IMR-90 (cell line): ENCODE measurements around the gene ST6GALNAC5. TPM values are rescaled to one million over a fixed set of nuclear protein-coding genes. Genes with fewer than 3 reads are reported as not detected.

ENCODE experiments used
- ATAC-seq: fragments of 200-7000 bp; cut with Tn5 transposase; 2 replicates; pipeline ENCODE4 v1.9.1; 2020; ENCODE audit warnings: low read depth, mild to moderate bottlenecking, moderate library complexity
- BruUV-seq: library from RNA; stranded (reverse); fragments of 400-500 nt; replicated peaks from 2 replicates; lab custom pipeline; 2021; lab: Mats Ljungman, UMichigan
- CTCF ChIA-PET: fragments of 300-600 bp; formaldehyde crosslinking; extraction: SDS; loops from one replicate; lab custom pipeline; 2021; ENCODE audit warnings: antibody characterized with exemption; lab: Yijun Ruan, JAX
- POLR2A ChIA-PET: fragments of 300-600 bp; sonication (Branson Sonifier 250); formaldehyde crosslinking; loops from one replicate; lab custom pipeline; 2022; ENCODE audit warnings: antibody characterized with exemption; ENCODE audit not compliant: unreplicated experiment; lab: Charles Lee
- DNase-seq: peaks from one replicate; pipeline ENCODE4 v3.0.0; 2013
- H2AFZ ChIP-seq: replicated peaks from 2 replicates; pipeline ENCODE3; 2013; ENCODE audit warnings: low read length, mild to moderate bottlenecking; ENCODE audit not compliant: poor library complexity
- H2AK5ac ChIP-seq: 2 replicates; pipeline ENCODE4 v1.6.1; 2013; ENCODE audit warnings: low read depth, low read length, inconsistent platforms
- H2AK9ac ChIP-seq: replicated peaks from 2 replicates; pipeline ENCODE3; 2013; ENCODE audit warnings: mild to moderate bottlenecking, low read depth, low read length, moderate library complexity; ENCODE audit not compliant: poor library complexity
- H2BK120ac ChIP-seq: 2 replicates; pipeline ENCODE4 v1.6.1; 2013; ENCODE audit warnings: low read depth, low read length, inconsistent platforms
- H2BK15ac ChIP-seq: 3 replicates; pipeline ENCODE4 v1.6.1; 2013; ENCODE audit warnings: low read depth, low read length, inconsistent platforms
- H2BK20ac ChIP-seq: 2 replicates; pipeline ENCODE4 v1.6.1; 2013; ENCODE audit warnings: low read depth, mild to moderate bottlenecking, inconsistent platforms, low read length, moderate library complexity
- H2BK5ac ChIP-seq: 2 replicates; pipeline ENCODE4 v1.6.1; 2013; ENCODE audit warnings: mild to moderate bottlenecking, low read depth, low read length, inconsistent platforms; ENCODE audit not compliant: poor library complexity, severe bottlenecking
- H3K14ac ChIP-seq: replicated peaks from 2 replicates; pipeline ENCODE4 v1.6.1; 2013; ENCODE audit warnings: low read depth, low read length, inconsistent platforms
- H3K18ac ChIP-seq: 2 replicates; pipeline ENCODE4 v1.6.1; 2013; ENCODE audit warnings: low read depth, low read length, control low read depth
- H3K23ac ChIP-seq: 2 replicates; pipeline ENCODE4 v1.6.1; 2013; ENCODE audit warnings: low read depth, low read length, inconsistent platforms
- H3K27ac ChIP-seq: 2 replicates; pipeline ENCODE4 v1.5.1; 2013; ENCODE audit warnings: mild to moderate bottlenecking, control low read depth, low read length; ENCODE audit not compliant: insufficient read depth
- H3K27me3 ChIP-seq: 2 replicates; pipeline ENCODE4 v1.6.1; 2013; ENCODE audit warnings: low read length; ENCODE audit not compliant: control insufficient read depth, insufficient read depth
- H3K36me3 ChIP-seq: 2 replicates; pipeline ENCODE4 v1.6.1; 2013; ENCODE audit warnings: low read length, mixed read lengths; ENCODE audit not compliant: control insufficient read depth, insufficient read depth
- H3K4ac ChIP-seq: 2 replicates; pipeline ENCODE4 v1.6.1; 2013; ENCODE audit warnings: low read depth, low read length, inconsistent platforms
- H3K4me1 ChIP-seq: 2 replicates; pipeline ENCODE4 v1.6.1; 2013; ENCODE audit warnings: low read length, mixed read lengths; ENCODE audit not compliant: control insufficient read depth, insufficient read depth
- H3K4me2 ChIP-seq: 2 replicates; pipeline ENCODE4 v1.6.1; 2013; ENCODE audit warnings: low read depth, mild to moderate bottlenecking, control low read depth, low read length, moderate library complexity
- H3K4me3 ChIP-seq: 2 replicates; pipeline ENCODE4 v1.5.1; 2013; ENCODE audit warnings: low read depth, mild to moderate bottlenecking, control low read depth, low read length, moderate library complexity; ENCODE audit not compliant: insufficient read depth
- H3K56ac ChIP-seq: 2 replicates; pipeline ENCODE4 v1.6.1; 2013; ENCODE audit warnings: low read length, inconsistent platforms; ENCODE audit not compliant: insufficient read depth; ENCODE audit errors: extremely low read depth
- H3K79me1 ChIP-seq, 2 experiments: 2 replicates each; pipeline ENCODE4 v1.6.1; 2013; ENCODE audit warnings: low read length in 2 of 2, inconsistent platforms in 1 of 2, low read depth in 1 of 2
- H3K9ac ChIP-seq: 2 replicates; pipeline ENCODE4 v1.6.1; 2013; ENCODE audit warnings: low read depth, low read length, control low read depth
- H3K9me1 ChIP-seq: 2 replicates; pipeline ENCODE4 v1.6.1; 2013; ENCODE audit warnings: low read length, inconsistent platforms; ENCODE audit not compliant: insufficient read depth
- H3K9me3 ChIP-seq: 2 replicates; pipeline ENCODE4 v1.6.1; 2013; ENCODE audit warnings: low read length; ENCODE audit not compliant: control insufficient read depth, insufficient read depth
- H4K20me1 ChIP-seq: 2 replicates; pipeline ENCODE4 v1.6.1; 2013; ENCODE audit warnings: low read length, inconsistent platforms; ENCODE audit not compliant: insufficient read depth
- H4K5ac ChIP-seq: 2 replicates; pipeline ENCODE4 v1.6.1; 2013; ENCODE audit warnings: mild to moderate bottlenecking, low read depth, low read length, control low read depth
- H4K8ac ChIP-seq, 2 experiments: 2 replicates each; pipeline ENCODE4 v1.6.1; 2013; ENCODE audit warnings: low read depth in 2 of 2, low read length in 2 of 2, control low read depth in 1 of 2, inconsistent platforms in 1 of 2
- H4K91ac ChIP-seq: 2 replicates; pipeline ENCODE4 v1.6.1; 2013; ENCODE audit warnings: low read depth, low read length, inconsistent platforms; ENCODE audit not compliant: insufficient read depth
- CEBPB ChIP-seq: IDR thresholded peaks from 2 replicates; pipeline ENCODE4 v1.6.1; 2012; ENCODE audit warnings: low read depth, low read length, improper control_type of control experiment
- CHD1 ChIP-seq: IDR thresholded peaks from 2 replicates; pipeline ENCODE4 v1.6.1; 2012; ENCODE audit warnings: low read depth, low read length, improper control_type of control experiment
- CTCF ChIP-seq: conservative IDR thresholded peaks from 2 replicates; pipeline ENCODE4 v1.5.1; 2012; ENCODE audit warnings: mild to moderate bottlenecking, low read depth, low read length, improper control_type of control experiment
- ELK1 ChIP-seq: fragments of 150-350 bp; IDR thresholded peaks from 2 replicates; pipeline ENCODE4 v1.6.1; 2016; ENCODE audit warnings: low read depth, mild to moderate bottlenecking, low read length, moderate library complexity, borderline replicate concordance
- MAFK ChIP-seq: IDR thresholded peaks from 2 replicates; pipeline ENCODE4 v1.6.1; 2012; ENCODE audit warnings: low read depth, low read length, improper control_type of control experiment
- MXI1 ChIP-seq: IDR thresholded peaks from 2 replicates; pipeline ENCODE4 v1.6.1; 2012; ENCODE audit warnings: low read depth, mild to moderate bottlenecking, low read length, moderate library complexity, borderline replicate concordance
- NFE2L2 ChIP-seq: fragments of 150-350 bp; IDR thresholded peaks from 2 replicates; pipeline ENCODE4 v1.6.1; 2016; ENCODE audit warnings: low read depth, mild to moderate bottlenecking, low read length
- POLR2A ChIP-seq: IDR thresholded peaks from 2 replicates; pipeline ENCODE4 v1.6.1; 2012; ENCODE audit warnings: mild to moderate bottlenecking, low read depth, low read length
- RAD21 ChIP-seq: IDR thresholded peaks from 2 replicates; pipeline ENCODE4 v1.6.1; 2012; ENCODE audit warnings: low read length, improper control_type of control experiment
- RCOR1 ChIP-seq: IDR thresholded peaks from 2 replicates; pipeline ENCODE4 v1.6.1; 2012; ENCODE audit warnings: mild to moderate bottlenecking, low read length, improper control_type of control experiment; ENCODE audit not compliant: insufficient replicate concordance
- RFX5 ChIP-seq: IDR thresholded peaks from 2 replicates; pipeline ENCODE4 v1.8.0; 2012; ENCODE audit warnings: low read depth, mild to moderate bottlenecking, low read length, moderate library complexity
- USF2 ChIP-seq: fragments of 150-350 bp; IDR thresholded peaks from 2 replicates; pipeline ENCODE4 v1.6.1; 2017; ENCODE audit warnings: mild to moderate bottlenecking, antibody characterized with exemption, low read length, low read depth
- WGBS, 2 experiments: methylation state at CpG; one replicate each; pipeline versions ENCODE4 v1.1.5 to v1.1.7; 2013; ENCODE audit warnings: missing lambda C conversion rate in 2 of 2; ENCODE audit not compliant: insufficient read length in 1 of 2; ENCODE audit errors: extremely low coverage in 2 of 2; 5-methylcytosine and 5-hydroxymethylcytosine counted together
- dilution Hi-C: fragments of 300-500 bp; cut with HindIII; formaldehyde crosslinking; loops from one replicate; pipeline ENCODE4 v1.14.3; 2018; ENCODE audit warnings: low sequenced_read_pairs; ENCODE audit not compliant: unreplicated experiment
- in situ Hi-C: fragments of 300-500 bp; cut with MboI; formaldehyde crosslinking; loops from 3 replicates; pipeline ENCODE4 v1.14.3; 2019; ENCODE audit warnings: low sequenced_read_pairs, inconsistent platforms, mixed read lengths
- intact Hi-C: fragments of 100-400 bp; cut with micrococcal nuclease; formaldehyde crosslinking; loops from 2 replicates; pipeline ENCODE4 v1.10.0; 2022
- polyA plus RNA-seq, 3 experiments: library from polyadenylated mRNA; depleted of rRNA; stranded (reverse); fragments of >200 nt; gene quantifications; 2 replicates each; pipeline ENCODE4 v1.2.3, GENCODE V29; 2012; ENCODE audit warnings: low replicate concordance in 1 of 3
- total RNA-seq: library from RNA; depleted of rRNA; stranded (reverse); fragments of >200 nt; gene quantifications from 2 replicates; pipeline ENCODE4 v1.2.3, GENCODE V29; 2012

The ST6GALNAC5 gene
- total and polyA plus RNA-seq, 2 of the 4 experiments (the other 2 are of a cell fraction): 3.4 to 4.0 TPM

DNA sequence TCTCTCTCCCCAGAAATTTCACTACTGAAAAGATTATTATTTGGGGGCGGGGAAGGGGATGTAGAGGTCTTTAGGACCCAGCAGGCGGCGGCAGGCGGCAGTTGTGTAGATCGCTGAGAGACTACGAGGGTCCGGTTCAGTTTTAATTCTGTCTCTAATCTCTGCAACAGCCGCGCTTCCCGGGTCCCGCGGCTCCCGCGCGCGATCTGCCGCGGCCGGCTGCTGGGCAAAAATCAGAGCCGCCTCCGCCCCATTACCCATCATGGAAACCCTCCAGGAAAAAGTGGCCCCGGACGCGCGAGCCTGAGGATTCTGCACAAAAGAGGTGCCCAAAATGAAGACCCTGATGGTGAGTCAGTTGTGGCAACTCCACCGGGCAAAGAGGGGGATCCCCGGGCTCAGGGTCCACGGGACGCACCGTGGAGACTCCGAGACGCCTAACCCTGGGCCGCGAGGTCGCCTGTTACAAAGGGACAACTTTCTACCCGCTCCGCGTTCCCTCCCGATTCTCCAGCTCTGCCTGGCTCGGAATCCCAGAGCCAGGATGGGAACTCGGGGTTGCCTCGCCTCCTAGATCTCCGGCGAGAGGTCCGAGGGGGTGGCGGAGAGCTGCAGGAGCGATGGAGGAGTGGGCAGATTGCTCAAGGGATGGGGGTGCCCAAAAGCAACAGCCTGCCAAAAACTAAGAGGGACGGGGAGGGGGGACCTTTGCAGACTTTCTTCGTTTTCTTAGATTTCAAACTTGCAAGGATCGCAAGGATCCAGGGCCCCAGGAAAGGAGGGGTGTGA lies at the start of gene ST6GALNAC5 (continued):
- TF ChIP-seq CEBPB (no peak), NFE2L2 (no peak), RCOR1 (no peak), MAFK (no peak)

DNA sequence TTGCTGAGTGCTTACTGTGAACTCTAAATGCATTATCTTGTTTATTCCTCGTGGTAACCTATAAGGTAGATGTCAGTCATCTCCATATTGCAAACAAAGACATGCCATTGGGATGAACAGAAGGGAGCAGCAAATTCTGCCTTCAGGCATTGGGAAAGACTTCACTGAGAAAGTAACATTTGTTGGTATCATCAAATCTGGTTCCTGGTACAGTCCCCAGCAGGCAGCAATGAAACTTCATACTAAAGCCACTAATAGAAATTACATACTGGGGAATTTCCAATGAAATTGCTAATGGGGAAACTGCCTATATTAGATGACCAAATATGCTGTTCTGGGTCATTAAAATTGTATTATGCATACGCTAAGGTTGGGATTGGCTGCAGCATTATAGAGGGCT lies 47.3 kb upstream of the ST6GALNAC5 start:
- H2AK5ac ChIP-seq: no peak overlapping the region
- no peak overlapping the region for H3K9ac ChIP-seq
- no peak overlapping the region for H3K18ac ChIP-seq
- no peak overlapping the region for H4K8ac ChIP-seq
- H4K91ac ChIP-seq: no peak overlapping the region
- no peaks in the 10 kb centered on the region for H3K9me1 ChIP-seq
- H3K27me3 ChIP-seq: no peaks in the 10 kb centered on the region
- H3K36me3 ChIP-seq: no peaks in the 10 kb centered on the region
- no peak overlapping the region for H4K5ac ChIP-seq
- H3K23ac ChIP-seq: no peak overlapping the region
- H2BK120ac ChIP-seq: no peak overlapping the region
- H3K79me1 ChIP-seq: no peaks in the 10 kb centered on the region
- no peak overlapping the region for H2AFZ ChIP-seq
- no peak overlapping the region for H3K56ac ChIP-seq
- intact Hi-C loops (no loop called here), in situ Hi-C loops (no loop called here), dilution Hi-C loops (no loop called here)
- no peak overlapping the region for H2BK5ac ChIP-seq
- H2BK15ac ChIP-seq: no peak overlapping the region
- no peaks in the 10 kb centered on the region for H3K9me3 ChIP-seq
- no peak for ATAC-seq
- TF ChIP-seq CHD1 (no peak), MXI1 (no peak), ELK1 (no peak), RFX5 (no peak), NFE2L2 (no peak), CTCF (no peak), MAFK (no peak), USF2 (no peak), RAD21 (no peak), POLR2A (no peak)
- WGBS, 2 experiments: no CpG with 5 or more reads among the region's 2 CpGs
- no peak overlapping the region for H3K27ac ChIP-seq
- no peak overlapping the region for H2BK20ac ChIP-seq
- H3K14ac ChIP-seq: no peak overlapping the region
- ChIA-PET POLR2A (no interaction called here), CTCF (no interaction called here)
- no peaks in the 10 kb centered on the region for H3K4me1 ChIP-seq
- no peak overlapping the region for H3K4me2 ChIP-seq
- H4K20me1 ChIP-seq: no peaks in the 10 kb centered on the region
- no peak for DNase-seq
- H2AK9ac ChIP-seq: no peak overlapping the region
- H3K4ac ChIP-seq: no peak overlapping the region
- BruUV-seq: no TSS peak
- no peak overlapping the region for H3K4me3 ChIP-seq
